WTC11 (cell line): Measurements from ENCODE around the gene RIMKLB. TPM values are rescaled to one million over a fixed set of nuclear protein-coding genes. Genes with fewer than 3 reads are reported as not detected.
"Not testable (repeated sequence)": the region's sequence is repeated elsewhere in the genome, so short reads cannot be mapped to it uniquely, and the experiment has no call there.

Source experiments
- ATAC-seq: fragments of 200-7000 bp; cut with Tn5 transposase; 2 replicates; pipeline ENCODE4 v1.10.0; 2021; ENCODE audit warnings: mild to moderate bottlenecking, moderate library complexity
- CTCF ChIA-PET: fragments of 300-600 bp; sonication (Branson Sonifier 250); formaldehyde crosslinking; loops from one replicate; lab custom pipeline; 2021; ENCODE audit warnings: antibody characterized with exemption; lab: Charles Lee
- POLR2A ChIA-PET: fragments of 350-600 bp; sonication (Branson Sonifier 250); formaldehyde crosslinking; loops from one replicate; lab custom pipeline; 2021; ENCODE audit warnings: antibody characterized with exemption; lab: Charles Lee
- DNase-seq: peaks from one replicate; pipeline ENCODE4 v3.0.0; 2021; ENCODE audit warnings: low spot score
- H3K27ac Mint-ChIP-seq: 2 replicates; pipeline ENCODE4 v1.8.0; 2021; ENCODE audit warnings: mixed read lengths
- H3K27me3 Mint-ChIP-seq: 2 replicates; pipeline ENCODE4 v1.8.0; 2021; ENCODE audit warnings: low read depth, mild to moderate bottlenecking, moderate library complexity, mixed read lengths
- H3K36me3 Mint-ChIP-seq: 2 replicates; pipeline ENCODE4 v1.8.0; 2021; ENCODE audit warnings: mixed read lengths
- H3K4me1 Mint-ChIP-seq: 2 replicates; pipeline ENCODE4 v1.8.0; 2022; ENCODE audit warnings: mixed read lengths
- H3K4me3 Mint-ChIP-seq: 2 replicates; pipeline ENCODE4 v1.8.0; 2021; ENCODE audit warnings: mild to moderate bottlenecking, moderate library complexity, mixed read lengths
- H3K9me3 Mint-ChIP-seq: 2 replicates; pipeline ENCODE4 v1.8.0; 2021; ENCODE audit warnings: mixed read lengths
- ATF1 ChIP-seq: sonication (generic); formaldehyde crosslinking; IDR thresholded peaks from 2 replicates; pipeline ENCODE4 v1.8.1; 2023; ENCODE audit warnings: mild to moderate bottlenecking, moderate library complexity, missing genetic modification reagents
- CREB1 ChIP-seq: sonication (generic); formaldehyde crosslinking; IDR thresholded peaks from 2 replicates; pipeline ENCODE4 v1.8.0; 2023; ENCODE audit warnings: mild to moderate bottlenecking, missing genetic modification reagents
- CREM ChIP-seq: sonication (generic); formaldehyde crosslinking; IDR thresholded peaks from 2 replicates; pipeline ENCODE4 v1.8.1; 2022; ENCODE audit warnings: mild to moderate bottlenecking, missing genetic modification reagents, moderate library complexity
- EMX1 ChIP-seq: fragments of 250-450 bp; sonication (Bioruptor Pico); IDR thresholded peaks from 2 replicates; pipeline ENCODE4 v1.8.0; 2021; ENCODE audit warnings: mild to moderate bottlenecking
- GABPB1 ChIP-seq: sonication (generic); formaldehyde crosslinking; IDR thresholded peaks from 2 replicates; pipeline ENCODE4 v1.8.1; 2023; ENCODE audit warnings: mild to moderate bottlenecking, missing genetic modification reagents
- MYBL2 ChIP-seq: sonication (generic); formaldehyde crosslinking; IDR thresholded peaks from 2 replicates; pipeline ENCODE4 v1.8.1; 2023; ENCODE audit warnings: mild to moderate bottlenecking, moderate library complexity, missing genetic modification reagents
- PRRX2 ChIP-seq: fragments of 250-450 bp; sonication (Bioruptor Pico); IDR thresholded peaks from 2 replicates; pipeline ENCODE4 v1.8.0; 2021; ENCODE audit warnings: mild to moderate bottlenecking
- TEAD4 ChIP-seq: sonication (generic); formaldehyde crosslinking; IDR thresholded peaks from 2 replicates; pipeline ENCODE4 v1.8.0; 2022; ENCODE audit warnings: mild to moderate bottlenecking, missing genetic modification reagents
- ZNF121 ChIP-seq: sonication (generic); formaldehyde crosslinking; IDR thresholded peaks from 2 replicates; pipeline ENCODE4 v1.8.0; 2023; ENCODE audit warnings: missing genetic modification reagents
- ZNF671 ChIP-seq: fragments of 250-450 bp; sonication (Bioruptor Pico); IDR thresholded peaks from 2 replicates; pipeline ENCODE4 v1.8.0; 2021; ENCODE audit warnings: mild to moderate bottlenecking
- total RNA-seq: library from RNA; stranded (reverse); gene quantifications from 3 replicates; pipeline ENCODE4 v1.2.3, GENCODE V29; 2021
- TF ChIP-seq, protein P1 (sequence below): sonication (generic); formaldehyde crosslinking; IDR thresholded peaks from 2 replicates; pipeline ENCODE4 v1.8.0; 2023; ENCODE audit warnings: missing genetic modification reagents, mild to moderate bottlenecking, borderline replicate concordance
- TF ChIP-seq, protein P2 (sequence below): sonication (generic); formaldehyde crosslinking; IDR thresholded peaks from 2 replicates; pipeline ENCODE4 v1.8.1; 2022; ENCODE audit warnings: missing genetic modification reagents, borderline replicate concordance
- TF ChIP-seq, protein P3 (sequence below): fragments of 200-600 bp; IDR thresholded peaks from 2 replicates; pipeline ENCODE4 v1.8.0; 2022; ENCODE audit warnings: antibody characterized with exemption
- TF ChIP-seq, protein P4 (sequence below): fragments of 250-450 bp; sonication (Bioruptor Pico); conservative IDR thresholded peaks from 2 replicates; pipeline ENCODE4 v1.9.0; 2021; ENCODE audit warnings: mild to moderate bottlenecking
- TF ChIP-seq, protein P5 (sequence below): sonication (generic); formaldehyde crosslinking; IDR thresholded peaks from 2 replicates; pipeline ENCODE4 v1.8.0; 2022; ENCODE audit warnings: mild to moderate bottlenecking, missing genetic modification reagents
- TF ChIP-seq, protein P6 (sequence below): sonication (generic); formaldehyde crosslinking; IDR thresholded peaks from 2 replicates; pipeline ENCODE4 v1.8.1; 2023; ENCODE audit warnings: mild to moderate bottlenecking, missing genetic modification reagents
- TF ChIP-seq, protein P7 (sequence below): sonication (generic); formaldehyde crosslinking; IDR thresholded peaks from 2 replicates; pipeline ENCODE4 v1.8.0; 2022; ENCODE audit warnings: mild to moderate bottlenecking, missing genetic modification reagents

The RIMKLB gene
- total RNA-seq, 1 experiment from 2014 or later: 106 TPM

DNA sequence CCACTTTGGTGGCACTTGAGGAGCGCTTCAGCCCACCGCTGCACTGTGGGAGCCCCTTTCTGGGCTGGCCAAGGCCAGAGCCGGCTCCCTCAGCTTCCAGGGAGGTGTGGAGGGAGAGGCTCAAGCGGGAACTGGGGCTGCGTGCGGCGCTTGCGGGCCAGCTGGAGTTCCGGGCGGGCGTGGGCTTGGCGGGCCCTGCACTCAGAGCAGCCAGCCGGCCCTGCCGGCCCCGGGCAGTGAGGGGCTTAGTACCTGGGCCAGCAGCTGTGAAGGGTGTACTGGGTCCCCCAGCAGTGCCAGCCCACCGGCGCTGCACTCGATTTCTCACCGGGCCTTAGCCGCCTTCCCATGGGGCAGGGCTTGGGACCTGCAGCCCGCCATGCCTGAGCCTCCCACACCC, 96.8 kb downstream of the RIMKLB start:
- Mint-ChIP-seq H3K36me3 (peaks cover 79% of the 10 kb centered on the region), H3K4me1 (peaks cover 40% of the 10 kb centered on the region), H3K9me3 (peaks cover 45% of the 10 kb centered on the region)
- H3K27ac Mint-ChIP-seq, H3K4me3 Mint-ChIP-seq, CTCF ChIA-PET, ATAC-seq, DNase-seq, H3K27me3 Mint-ChIP-seq, POLR2A ChIA-PET: not testable (repeated sequence)
- TF ChIP-seq ZNF121 (CRISPR knock-in tag): 0 out of 2 replicates have a peak, but pooled peaks have one; percentile 16

DNA sequence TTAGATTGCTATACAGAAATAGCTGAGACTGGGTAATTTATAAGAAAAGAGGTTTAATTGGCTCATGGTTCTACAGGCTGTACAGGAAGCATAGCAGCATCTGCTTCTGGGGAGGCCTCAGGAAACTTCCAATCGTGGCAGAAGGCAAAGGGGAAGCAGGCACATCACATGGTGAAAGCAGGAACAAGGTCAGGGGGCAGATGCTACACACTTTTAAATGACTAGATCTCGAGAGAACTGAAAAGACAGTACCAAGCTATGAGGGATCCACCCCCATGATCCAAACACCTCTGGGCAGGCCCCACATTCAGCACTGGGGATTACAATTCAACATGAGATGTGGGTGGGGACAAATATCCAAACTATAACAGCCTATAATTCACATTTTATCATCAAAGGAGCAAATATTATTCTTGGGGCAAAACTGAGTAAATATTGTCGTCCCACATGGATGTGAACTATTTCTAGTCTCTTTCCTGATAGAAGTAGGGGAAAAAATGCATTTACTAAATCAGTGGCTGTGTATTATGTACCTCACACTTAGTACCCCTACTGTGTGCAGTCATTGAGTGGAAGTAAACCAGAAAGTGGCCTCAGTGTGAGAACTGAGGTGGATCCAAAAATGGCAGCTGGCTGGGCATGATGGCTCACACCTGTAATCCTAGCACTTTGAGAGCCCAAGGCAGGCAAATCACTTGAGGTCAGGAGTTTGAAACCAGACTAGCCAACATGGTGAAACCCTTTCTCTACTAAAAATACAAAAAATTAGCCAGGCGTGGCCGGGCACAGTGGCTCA, 99.2 kb downstream of the RIMKLB start:
- H3K4me1 Mint-ChIP-seq: peaks cover 24% of the 10 kb centered on the region
- peaks cover 75% of the 10 kb centered on the region for H3K36me3 Mint-ChIP-seq
- peaks cover 7% of the 10 kb centered on the region; the same call in 1 of the 2 replicates for H3K27me3 Mint-ChIP-seq
- H3K4me3 Mint-ChIP-seq: no peak overlapping the region
- peak; percentile 49 for ATAC-seq
- POLR2A ChIA-PET: interaction anchor here (0.6 to 1.6 kb wide), 3 partner anchors 22 to 138 kb away, joined by 3 to 8 read pairs (median 6); no protein-coding TSS in a partner anchor
- H3K27ac Mint-ChIP-seq: peak overlapping the region; percentile 83
- DNase-seq: no peak
- CTCF ChIA-PET: interaction anchor here (1.1 to 2.6 kb wide), 2 partner anchors 27 to 94 kb away, joined by 3 to 14 read pairs (median 11); no protein-coding TSS in a partner anchor
- peaks cover 58% of the 10 kb centered on the region for H3K9me3 Mint-ChIP-seq
- TF ChIP-seq ATF1 (no peak), TEAD4 (CRISPR knock-in tag) (no peak), PRRX2 (peak; percentile 71; the same call in 1 of the 2 replicates), MYBL2 (CRISPR knock-in tag) (no peak), GABPB1 (no peak), CREB1 (CRISPR knock-in tag) (no peak), EMX1 (peak; percentile 88), CREM (CRISPR knock-in tag) (0 out of 2 replicates have a peak, but pooled peaks have one; percentile 23), ZNF671 (CRISPR knock-in tag) (peak; percentile 74)
- TF ChIP-seq, protein P1, sequence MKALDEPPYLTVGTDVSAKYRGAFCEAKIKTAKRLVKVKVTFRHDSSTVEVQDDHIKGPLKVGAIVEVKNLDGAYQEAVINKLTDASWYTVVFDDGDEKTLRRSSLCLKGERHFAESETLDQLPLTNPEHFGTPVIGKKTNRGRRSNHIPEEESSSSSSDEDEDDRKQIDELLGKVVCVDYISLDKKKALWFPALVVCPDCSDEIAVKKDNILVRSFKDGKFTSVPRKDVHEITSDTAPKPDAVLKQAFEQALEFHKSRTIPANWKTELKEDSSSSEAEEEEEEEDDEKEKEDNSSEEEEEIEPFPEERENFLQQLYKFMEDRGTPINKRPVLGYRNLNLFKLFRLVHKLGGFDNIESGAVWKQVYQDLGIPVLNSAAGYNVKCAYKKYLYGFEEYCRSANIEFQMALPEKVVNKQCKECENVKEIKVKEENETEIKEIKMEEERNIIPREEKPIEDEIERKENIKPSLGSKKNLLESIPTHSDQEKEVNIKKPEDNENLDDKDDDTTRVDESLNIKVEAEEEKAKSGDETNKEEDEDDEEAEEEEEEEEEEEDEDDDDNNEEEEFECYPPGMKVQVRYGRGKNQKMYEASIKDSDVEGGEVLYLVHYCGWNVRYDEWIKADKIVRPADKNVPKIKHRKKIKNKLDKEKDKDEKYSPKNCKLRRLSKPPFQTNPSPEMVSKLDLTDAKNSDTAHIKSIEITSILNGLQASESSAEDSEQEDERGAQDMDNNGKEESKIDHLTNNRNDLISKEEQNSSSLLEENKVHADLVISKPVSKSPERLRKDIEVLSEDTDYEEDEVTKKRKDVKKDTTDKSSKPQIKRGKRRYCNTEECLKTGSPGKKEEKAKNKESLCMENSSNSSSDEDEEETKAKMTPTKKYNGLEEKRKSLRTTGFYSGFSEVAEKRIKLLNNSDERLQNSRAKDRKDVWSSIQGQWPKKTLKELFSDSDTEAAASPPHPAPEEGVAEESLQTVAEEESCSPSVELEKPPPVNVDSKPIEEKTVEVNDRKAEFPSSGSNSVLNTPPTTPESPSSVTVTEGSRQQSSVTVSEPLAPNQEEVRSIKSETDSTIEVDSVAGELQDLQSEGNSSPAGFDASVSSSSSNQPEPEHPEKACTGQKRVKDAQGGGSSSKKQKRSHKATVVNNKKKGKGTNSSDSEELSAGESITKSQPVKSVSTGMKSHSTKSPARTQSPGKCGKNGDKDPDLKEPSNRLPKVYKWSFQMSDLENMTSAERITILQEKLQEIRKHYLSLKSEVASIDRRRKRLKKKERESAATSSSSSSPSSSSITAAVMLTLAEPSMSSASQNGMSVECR (CRISPR knock-in tag): no peak
- TF ChIP-seq, protein P2, sequence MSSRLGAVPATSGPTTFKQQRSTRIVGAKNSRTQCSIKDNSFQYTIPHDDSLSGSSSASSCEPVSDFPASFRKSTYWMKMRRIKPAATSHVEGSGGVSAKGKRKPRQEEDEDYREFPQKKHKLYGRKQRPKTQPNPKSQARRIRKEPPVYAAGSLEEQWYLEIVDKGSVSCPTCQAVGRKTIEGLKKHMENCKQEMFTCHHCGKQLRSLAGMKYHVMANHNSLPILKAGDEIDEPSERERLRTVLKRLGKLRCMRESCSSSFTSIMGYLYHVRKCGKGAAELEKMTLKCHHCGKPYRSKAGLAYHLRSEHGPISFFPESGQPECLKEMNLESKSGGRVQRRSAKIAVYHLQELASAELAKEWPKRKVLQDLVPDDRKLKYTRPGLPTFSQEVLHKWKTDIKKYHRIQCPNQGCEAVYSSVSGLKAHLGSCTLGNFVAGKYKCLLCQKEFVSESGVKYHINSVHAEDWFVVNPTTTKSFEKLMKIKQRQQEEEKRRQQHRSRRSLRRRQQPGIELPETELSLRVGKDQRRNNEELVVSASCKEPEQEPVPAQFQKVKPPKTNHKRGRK (CRISPR knock-in tag): no peak
- TF ChIP-seq, protein P3, sequence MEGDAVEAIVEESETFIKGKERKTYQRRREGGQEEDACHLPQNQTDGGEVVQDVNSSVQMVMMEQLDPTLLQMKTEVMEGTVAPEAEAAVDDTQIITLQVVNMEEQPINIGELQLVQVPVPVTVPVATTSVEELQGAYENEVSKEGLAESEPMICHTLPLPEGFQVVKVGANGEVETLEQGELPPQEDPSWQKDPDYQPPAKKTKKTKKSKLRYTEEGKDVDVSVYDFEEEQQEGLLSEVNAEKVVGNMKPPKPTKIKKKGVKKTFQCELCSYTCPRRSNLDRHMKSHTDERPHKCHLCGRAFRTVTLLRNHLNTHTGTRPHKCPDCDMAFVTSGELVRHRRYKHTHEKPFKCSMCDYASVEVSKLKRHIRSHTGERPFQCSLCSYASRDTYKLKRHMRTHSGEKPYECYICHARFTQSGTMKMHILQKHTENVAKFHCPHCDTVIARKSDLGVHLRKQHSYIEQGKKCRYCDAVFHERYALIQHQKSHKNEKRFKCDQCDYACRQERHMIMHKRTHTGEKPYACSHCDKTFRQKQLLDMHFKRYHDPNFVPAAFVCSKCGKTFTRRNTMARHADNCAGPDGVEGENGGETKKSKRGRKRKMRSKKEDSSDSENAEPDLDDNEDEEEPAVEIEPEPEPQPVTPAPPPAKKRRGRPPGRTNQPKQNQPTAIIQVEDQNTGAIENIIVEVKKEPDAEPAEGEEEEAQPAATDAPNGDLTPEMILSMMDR: no peak
- TF ChIP-seq, protein P4, sequence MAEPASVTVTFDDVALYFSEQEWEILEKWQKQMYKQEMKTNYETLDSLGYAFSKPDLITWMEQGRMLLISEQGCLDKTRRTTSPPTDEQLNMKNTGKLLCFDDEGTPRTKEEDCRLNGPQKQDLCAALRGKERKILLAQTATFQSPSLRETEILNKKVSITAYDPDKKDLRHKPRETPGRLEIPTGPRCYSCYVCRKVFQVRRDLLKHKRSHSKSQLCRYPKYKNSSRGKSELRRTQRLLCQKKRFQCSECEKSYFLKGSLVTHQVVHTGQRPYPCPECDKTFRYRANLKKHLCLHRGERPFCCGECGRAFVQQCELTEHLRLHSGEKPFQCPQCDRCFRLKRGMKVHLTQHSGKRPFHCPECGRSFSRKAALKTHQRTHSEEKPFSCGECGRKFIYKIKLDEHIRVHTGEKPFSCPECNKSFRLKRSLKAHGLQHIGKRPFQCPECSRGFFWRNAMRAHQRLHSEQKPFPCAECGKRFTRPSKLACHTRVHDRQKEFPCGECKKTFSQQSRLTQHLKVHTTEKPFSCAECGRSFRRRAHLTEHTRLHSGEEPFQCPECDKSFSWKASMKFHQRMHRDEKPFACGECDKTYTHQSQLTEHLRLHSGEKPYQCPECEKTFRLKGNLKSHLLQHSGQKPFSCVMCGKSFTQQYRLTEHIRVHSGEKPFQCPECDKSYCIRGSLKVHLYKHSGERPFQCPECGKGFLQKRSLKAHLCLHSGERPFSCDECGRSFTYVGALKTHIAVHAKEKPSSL (CRISPR knock-in tag): peak; percentile 84
- TF ChIP-seq, protein P5, sequence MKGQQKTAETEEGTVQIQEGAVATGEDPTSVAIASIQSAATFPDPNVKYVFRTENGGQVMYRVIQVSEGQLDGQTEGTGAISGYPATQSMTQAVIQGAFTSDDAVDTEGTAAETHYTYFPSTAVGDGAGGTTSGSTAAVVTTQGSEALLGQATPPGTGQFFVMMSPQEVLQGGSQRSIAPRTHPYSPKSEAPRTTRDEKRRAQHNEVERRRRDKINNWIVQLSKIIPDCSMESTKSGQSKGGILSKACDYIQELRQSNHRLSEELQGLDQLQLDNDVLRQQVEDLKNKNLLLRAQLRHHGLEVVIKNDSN (CRISPR knock-in tag): no peak; the same call in 1 of the 2 replicates
- TF ChIP-seq, protein P6, sequence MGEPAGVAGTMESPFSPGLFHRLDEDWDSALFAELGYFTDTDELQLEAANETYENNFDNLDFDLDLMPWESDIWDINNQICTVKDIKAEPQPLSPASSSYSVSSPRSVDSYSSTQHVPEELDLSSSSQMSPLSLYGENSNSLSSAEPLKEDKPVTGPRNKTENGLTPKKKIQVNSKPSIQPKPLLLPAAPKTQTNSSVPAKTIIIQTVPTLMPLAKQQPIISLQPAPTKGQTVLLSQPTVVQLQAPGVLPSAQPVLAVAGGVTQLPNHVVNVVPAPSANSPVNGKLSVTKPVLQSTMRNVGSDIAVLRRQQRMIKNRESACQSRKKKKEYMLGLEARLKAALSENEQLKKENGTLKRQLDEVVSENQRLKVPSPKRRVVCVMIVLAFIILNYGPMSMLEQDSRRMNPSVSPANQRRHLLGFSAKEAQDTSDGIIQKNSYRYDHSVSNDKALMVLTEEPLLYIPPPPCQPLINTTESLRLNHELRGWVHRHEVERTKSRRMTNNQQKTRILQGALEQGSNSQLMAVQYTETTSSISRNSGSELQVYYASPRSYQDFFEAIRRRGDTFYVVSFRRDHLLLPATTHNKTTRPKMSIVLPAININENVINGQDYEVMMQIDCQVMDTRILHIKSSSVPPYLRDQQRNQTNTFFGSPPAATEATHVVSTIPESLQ (CRISPR knock-in tag): no peak
- TF ChIP-seq, protein P7, sequence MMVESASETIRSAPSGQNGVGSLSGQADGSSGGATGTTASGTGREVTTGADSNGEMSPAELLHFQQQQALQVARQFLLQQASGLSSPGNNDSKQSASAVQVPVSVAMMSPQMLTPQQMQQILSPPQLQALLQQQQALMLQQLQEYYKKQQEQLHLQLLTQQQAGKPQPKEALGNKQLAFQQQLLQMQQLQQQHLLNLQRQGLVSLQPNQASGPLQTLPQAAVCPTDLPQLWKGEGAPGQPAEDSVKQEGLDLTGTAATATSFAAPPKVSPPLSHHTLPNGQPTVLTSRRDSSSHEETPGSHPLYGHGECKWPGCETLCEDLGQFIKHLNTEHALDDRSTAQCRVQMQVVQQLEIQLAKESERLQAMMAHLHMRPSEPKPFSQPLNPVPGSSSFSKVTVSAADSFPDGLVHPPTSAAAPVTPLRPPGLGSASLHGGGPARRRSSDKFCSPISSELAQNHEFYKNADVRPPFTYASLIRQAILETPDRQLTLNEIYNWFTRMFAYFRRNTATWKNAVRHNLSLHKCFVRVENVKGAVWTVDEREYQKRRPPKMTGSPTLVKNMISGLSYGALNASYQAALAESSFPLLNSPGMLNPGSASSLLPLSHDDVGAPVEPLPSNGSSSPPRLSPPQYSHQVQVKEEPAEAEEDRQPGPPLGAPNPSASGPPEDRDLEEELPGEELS: no peak
